ENCODE measurements around the gene BCKDK.

The BCKDK gene

GRCh38 chr16:31108794-31109558 lies 790 bp downstream of the BCKDK start:
- peak overlapping the region; percentile 97 for H3K4me3 ChIP-seq (replicated peaks; ENCODE audit: insufficient read depth, low read length)
- peak overlapping the region; percentile 72 for H3K27ac ChIP-seq (replicated peaks)
- no peaks in the 10 kb centered on the region for H3K27me3 ChIP-seq (ENCODE audit: insufficient read depth, poor library complexity, severe bottlenecking)
- no peak for DNase-seq (ENCODE audit: low read depth in 1 of 2, low spot score in 1 of 2)
- TF ChIP-seq, protein P1, sequence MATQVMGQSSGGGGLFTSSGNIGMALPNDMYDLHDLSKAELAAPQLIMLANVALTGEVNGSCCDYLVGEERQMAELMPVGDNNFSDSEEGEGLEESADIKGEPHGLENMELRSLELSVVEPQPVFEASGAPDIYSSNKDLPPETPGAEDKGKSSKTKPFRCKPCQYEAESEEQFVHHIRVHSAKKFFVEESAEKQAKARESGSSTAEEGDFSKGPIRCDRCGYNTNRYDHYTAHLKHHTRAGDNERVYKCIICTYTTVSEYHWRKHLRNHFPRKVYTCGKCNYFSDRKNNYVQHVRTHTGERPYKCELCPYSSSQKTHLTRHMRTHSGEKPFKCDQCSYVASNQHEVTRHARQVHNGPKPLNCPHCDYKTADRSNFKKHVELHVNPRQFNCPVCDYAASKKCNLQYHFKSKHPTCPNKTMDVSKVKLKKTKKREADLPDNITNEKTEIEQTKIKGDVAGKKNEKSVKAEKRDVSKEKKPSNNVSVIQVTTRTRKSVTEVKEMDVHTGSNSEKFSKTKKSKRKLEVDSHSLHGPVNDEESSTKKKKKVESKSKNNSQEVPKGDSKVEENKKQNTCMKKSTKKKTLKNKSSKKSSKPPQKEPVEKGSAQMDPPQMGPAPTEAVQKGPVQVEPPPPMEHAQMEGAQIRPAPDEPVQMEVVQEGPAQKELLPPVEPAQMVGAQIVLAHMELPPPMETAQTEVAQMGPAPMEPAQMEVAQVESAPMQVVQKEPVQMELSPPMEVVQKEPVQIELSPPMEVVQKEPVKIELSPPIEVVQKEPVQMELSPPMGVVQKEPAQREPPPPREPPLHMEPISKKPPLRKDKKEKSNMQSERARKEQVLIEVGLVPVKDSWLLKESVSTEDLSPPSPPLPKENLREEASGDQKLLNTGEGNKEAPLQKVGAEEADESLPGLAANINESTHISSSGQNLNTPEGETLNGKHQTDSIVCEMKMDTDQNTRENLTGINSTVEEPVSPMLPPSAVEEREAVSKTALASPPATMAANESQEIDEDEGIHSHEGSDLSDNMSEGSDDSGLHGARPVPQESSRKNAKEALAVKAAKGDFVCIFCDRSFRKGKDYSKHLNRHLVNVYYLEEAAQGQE (IDR thresholded peaks at IDR 0.05; ENCODE audit: insufficient replicate concordance, low read depth) = no peak
- no peak for TF ChIP-seq SPI1 (IDR thresholded peaks at IDR 0.05; ENCODE audit: borderline replicate concordance, low read depth)
- TF ChIP-seq POLR2AphosphoS5 (IDR thresholded peaks at IDR 0.05; ENCODE audit: low read depth) = no peak
- no peak for TF ChIP-seq CTCF (IDR thresholded peaks at IDR 0.05; ENCODE audit: insufficient read depth, low read length)
- TF ChIP-seq GABPA (IDR thresholded peaks at IDR 0.05; ENCODE audit: low read depth) = no peak

DNA sequence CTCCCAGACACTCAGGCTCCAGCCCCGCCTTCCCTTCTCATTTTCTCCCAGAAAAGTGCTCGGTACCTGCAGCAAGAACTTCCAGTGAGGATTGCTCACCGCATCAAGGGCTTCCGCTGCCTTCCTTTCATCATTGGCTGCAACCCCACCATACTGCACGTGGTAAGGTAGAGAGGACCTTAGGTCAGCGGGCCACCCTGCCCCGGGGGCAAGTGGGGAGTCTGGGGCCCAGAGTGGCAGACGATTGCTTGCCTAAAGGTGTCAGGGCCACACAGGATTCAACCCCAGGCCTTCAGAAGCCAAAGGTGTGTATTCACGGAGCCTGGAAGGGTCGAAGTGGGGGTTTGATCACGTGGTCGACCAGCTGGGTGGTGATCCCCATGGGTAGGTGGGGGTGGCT lies 1.4 kb downstream of the BCKDK start:
- Histone ChIP-seq H3K27me3 (ENCODE audit: insufficient read depth, poor library complexity, severe bottlenecking) (no peaks in the 10 kb centered on the region), H3K4me3 (replicated peaks; ENCODE audit: insufficient read depth, low read length) (no peak overlapping the region), H3K27ac (replicated peaks) (no peak overlapping the region)
- no peak for DNase-seq (ENCODE audit: low read depth in 1 of 2, low spot score in 1 of 2)
- no peak for TF ChIP-seq SPI1 (IDR thresholded peaks at IDR 0.05; ENCODE audit: borderline replicate concordance, low read depth)
- no peak for TF ChIP-seq CTCF (IDR thresholded peaks at IDR 0.05; ENCODE audit: insufficient read depth, low read length)
- TF ChIP-seq, protein P1 (IDR thresholded peaks at IDR 0.05; ENCODE audit: insufficient replicate concordance, low read depth) = no peak
- TF ChIP-seq POLR2AphosphoS5 (IDR thresholded peaks at IDR 0.05; ENCODE audit: low read depth) = no peak
- TF ChIP-seq GABPA (IDR thresholded peaks at IDR 0.05; ENCODE audit: low read depth) = no peak

- H3K27me3 ChIP-seq (ENCODE audit: insufficient read depth, poor library complexity, severe bottlenecking) = no peaks in the 10 kb centered on the region
- no peak for DNase-seq (ENCODE audit: low read depth in 1 of 2, low spot score in 1 of 2)
- no peak overlapping the region for H3K27ac ChIP-seq (replicated peaks)
- no peak overlapping the region for H3K4me3 ChIP-seq (replicated peaks; ENCODE audit: insufficient read depth, low read length)
- TF ChIP-seq POLR2AphosphoS5 (IDR thresholded peaks at IDR 0.05; ENCODE audit: low read depth) = no peak
- TF ChIP-seq SPI1 (IDR thresholded peaks at IDR 0.05; ENCODE audit: borderline replicate concordance, low read depth) = no peak
- TF ChIP-seq, protein P1 (IDR thresholded peaks at IDR 0.05; ENCODE audit: insufficient replicate concordance, low read depth) = no peak
- no peak for TF ChIP-seq GABPA (IDR thresholded peaks at IDR 0.05; ENCODE audit: low read depth)
- TF ChIP-seq CTCF (IDR thresholded peaks at IDR 0.05; ENCODE audit: insufficient read depth, low read length) = no peak
Observed at GRCh38 chr16:31110106-31111034, 2.2 kb downstream of the BCKDK start.

Measured in HL-60 (cell line).